ENCODE data around the gene CCDC182.

The CCDC182 gene

DNA sequence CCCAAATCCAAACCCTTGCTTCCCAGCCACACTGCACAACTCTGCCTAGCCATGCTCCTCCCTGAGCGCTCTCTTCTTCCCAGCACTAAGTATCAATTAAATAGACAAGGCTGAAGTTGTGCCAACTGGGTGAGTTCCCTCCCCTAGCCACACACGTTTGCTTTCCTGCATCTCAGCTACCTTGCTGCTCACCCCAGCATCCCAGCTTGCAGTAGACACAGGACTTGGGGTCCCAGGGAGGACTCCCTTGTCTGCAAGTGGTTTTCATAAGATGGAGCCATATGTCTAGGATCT, 4.9 kb downstream of the CCDC182 start:
- H3K4me3 ChIP-seq (ENCODE audit: low read depth in 1 of 2, low read length in 2 of 2) = no peak overlapping the region
- H3K9ac ChIP-seq (ENCODE audit: low read length) = no peak overlapping the region
- no peaks in the 10 kb centered on the region for H3K27me3 ChIP-seq (ENCODE audit: control insufficient read depth in 1 of 2, insufficient read depth in 2 of 2, low read length in 2 of 2)
- no peaks in the 10 kb centered on the region for H3K9me3 ChIP-seq (ENCODE audit: low read length)
- no peaks in the 10 kb centered on the region for H3K36me3 ChIP-seq (ENCODE audit: insufficient read depth, low read length)
- H3K4me1 ChIP-seq (ENCODE audit: insufficient read depth, low read length) = no peaks in the 10 kb centered on the region
- H3K27ac ChIP-seq (ENCODE audit: low read depth, low read length) = no peak overlapping the region

DNA sequence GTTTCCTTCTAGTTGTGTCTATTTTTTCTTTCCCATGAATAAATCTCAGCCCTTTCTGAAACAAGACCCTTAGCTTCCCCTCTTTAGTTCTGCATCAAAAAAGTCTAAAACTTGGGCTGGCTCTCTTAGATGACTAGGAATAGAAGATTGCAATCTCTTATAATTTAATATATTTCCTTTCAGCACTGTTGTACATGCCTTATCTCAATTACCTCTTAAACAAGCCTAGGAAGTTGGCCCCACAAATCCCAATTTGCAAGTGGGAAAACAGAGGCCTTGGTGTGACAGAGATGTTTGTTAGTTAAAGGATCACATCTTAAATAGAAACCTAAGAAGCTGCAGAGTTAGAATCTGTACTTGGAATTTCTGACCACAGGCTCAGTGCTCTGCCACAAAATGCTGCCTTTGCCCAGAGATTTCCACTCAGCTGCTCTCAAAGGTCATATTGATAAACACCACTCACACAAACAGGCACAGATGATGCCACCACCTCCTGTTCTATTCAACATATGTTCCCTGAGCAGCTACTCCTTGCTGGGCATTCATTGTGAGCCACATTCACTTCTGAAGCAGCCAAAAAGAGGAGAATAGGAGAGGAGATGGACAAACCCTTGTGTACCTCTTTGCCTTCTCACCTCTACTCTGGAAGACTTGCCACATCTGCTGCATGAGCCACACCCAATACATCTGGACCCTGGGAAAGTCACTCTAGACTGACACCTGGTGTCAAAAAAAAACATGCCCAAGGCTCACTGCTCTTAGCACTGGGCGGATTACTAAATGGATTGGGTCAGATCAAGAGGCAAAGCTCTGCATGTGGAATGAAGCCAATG, 5.5 kb downstream of the CCDC182 start:
- Histone ChIP-seq H3K4me3 (ENCODE audit: low read depth in 1 of 2, low read length in 2 of 2) (no peak overlapping the region), H3K27me3 (ENCODE audit: control insufficient read depth in 1 of 2, insufficient read depth in 2 of 2, low read length in 2 of 2) (no peaks in the 10 kb centered on the region), H3K9ac (ENCODE audit: low read length) (no peak overlapping the region), H3K9me3 (ENCODE audit: low read length) (no peaks in the 10 kb centered on the region), H3K36me3 (ENCODE audit: insufficient read depth, low read length) (no peaks in the 10 kb centered on the region), H3K27ac (ENCODE audit: low read depth, low read length) (no peak overlapping the region), H3K4me1 (ENCODE audit: insufficient read depth, low read length) (no peaks in the 10 kb centered on the region)

DNA sequence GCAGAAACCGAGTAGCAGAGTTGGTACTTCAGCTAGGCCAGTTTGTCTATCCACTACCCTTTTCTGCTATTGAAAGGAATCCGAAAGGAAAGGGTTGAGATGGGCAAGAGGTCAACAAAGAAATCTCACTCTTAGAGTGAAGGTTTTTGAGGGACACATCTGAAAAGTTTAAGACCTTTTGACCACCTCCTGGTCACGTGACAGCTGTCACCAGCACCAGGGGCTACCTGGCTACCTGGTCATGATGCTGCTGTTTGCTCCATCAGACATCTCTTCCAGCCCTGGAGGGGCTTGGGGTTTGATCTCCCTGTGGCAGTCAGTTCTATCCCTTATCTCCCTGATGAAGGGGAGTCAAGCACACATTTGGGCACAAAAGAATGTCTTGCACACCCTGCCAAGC, 7.6 kb downstream of the CCDC182 start:
- Histone ChIP-seq H3K4me3 (ENCODE audit: low read depth in 1 of 2, low read length in 2 of 2) (no peak overlapping the region), H3K4me1 (ENCODE audit: insufficient read depth, low read length) (no peaks in the 10 kb centered on the region), H3K27ac (ENCODE audit: low read depth, low read length) (no peak overlapping the region), H3K27me3 (ENCODE audit: control insufficient read depth in 1 of 2, insufficient read depth in 2 of 2, low read length in 2 of 2) (no peaks in the 10 kb centered on the region), H3K9me3 (ENCODE audit: low read length) (no peaks in the 10 kb centered on the region), H3K9ac (ENCODE audit: low read length) (no peak overlapping the region), H3K36me3 (ENCODE audit: insufficient read depth, low read length) (no peaks in the 10 kb centered on the region)

DNA sequence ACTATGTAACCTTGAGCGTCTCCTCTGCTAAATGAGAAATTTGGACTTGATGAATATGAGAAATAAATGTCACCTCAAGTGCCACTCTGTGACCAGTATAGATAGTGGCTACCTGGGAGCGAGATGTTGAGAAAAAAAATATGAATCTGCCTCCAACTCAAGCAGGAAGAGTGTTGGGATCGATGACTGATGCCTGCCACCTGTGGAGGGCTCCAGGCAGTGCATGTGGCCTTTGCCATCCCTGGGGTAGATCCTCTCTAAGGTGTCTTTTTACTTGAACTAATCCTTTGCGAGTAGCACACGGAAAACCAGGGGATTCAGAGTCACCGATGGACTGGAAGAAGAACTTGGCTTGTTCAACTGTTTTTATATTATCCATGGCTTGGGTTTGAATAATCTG, 9.4 kb downstream of the CCDC182 start:
- Histone ChIP-seq H3K36me3 (ENCODE audit: insufficient read depth, low read length) (no peaks in the 10 kb centered on the region), H3K4me3 (ENCODE audit: low read depth in 1 of 2, low read length in 2 of 2) (no peak overlapping the region)

DNA sequence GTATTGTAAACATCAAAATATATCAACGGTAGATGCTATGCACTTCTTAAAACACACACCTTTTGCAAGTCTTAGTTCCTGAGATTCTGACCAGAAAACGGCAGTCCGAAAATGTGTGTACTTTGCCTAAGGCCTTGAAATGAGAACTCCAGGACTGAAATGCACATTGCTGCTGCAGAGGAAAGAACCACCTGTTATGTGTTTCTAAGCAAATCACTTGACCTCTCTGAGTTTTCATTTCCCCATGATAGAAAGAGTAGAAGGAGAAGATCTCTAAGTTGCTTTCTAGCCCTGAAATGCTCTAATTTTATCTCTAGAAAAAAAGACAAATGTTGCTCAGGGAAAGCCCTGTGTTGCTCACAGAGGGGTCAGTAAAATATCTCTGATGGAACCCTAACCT, 9.9 kb downstream of the CCDC182 start:
- Histone ChIP-seq H3K36me3 (ENCODE audit: insufficient read depth, low read length) (no peaks in the 10 kb centered on the region), H3K4me3 (ENCODE audit: low read depth in 1 of 2, low read length in 2 of 2) (no peak overlapping the region), H3K27ac (ENCODE audit: low read depth, low read length) (no peak overlapping the region), H3K4me1 (ENCODE audit: insufficient read depth, low read length) (no peaks in the 10 kb centered on the region), H3K9me3 (ENCODE audit: low read length) (no peaks in the 10 kb centered on the region), H3K9ac (ENCODE audit: low read length) (no peak overlapping the region), H3K27me3 (ENCODE audit: control insufficient read depth in 1 of 2, insufficient read depth in 2 of 2, low read length in 2 of 2) (no peaks in the 10 kb centered on the region)

More for the DNA sequence above, 9.4 kb downstream of the CCDC182 start:
- no peaks in the 10 kb centered on the region for H3K27me3 ChIP-seq (ENCODE audit: control insufficient read depth in 1 of 2, insufficient read depth in 2 of 2, low read length in 2 of 2)
- H3K9me3 ChIP-seq (ENCODE audit: low read length) = no peaks in the 10 kb centered on the region
- H3K9ac ChIP-seq (ENCODE audit: low read length) = no peak overlapping the region
- H3K4me1 ChIP-seq (ENCODE audit: insufficient read depth, low read length) = no peaks in the 10 kb centered on the region
- H3K27ac ChIP-seq (ENCODE audit: low read depth, low read length) = no peak overlapping the region

DNA sequence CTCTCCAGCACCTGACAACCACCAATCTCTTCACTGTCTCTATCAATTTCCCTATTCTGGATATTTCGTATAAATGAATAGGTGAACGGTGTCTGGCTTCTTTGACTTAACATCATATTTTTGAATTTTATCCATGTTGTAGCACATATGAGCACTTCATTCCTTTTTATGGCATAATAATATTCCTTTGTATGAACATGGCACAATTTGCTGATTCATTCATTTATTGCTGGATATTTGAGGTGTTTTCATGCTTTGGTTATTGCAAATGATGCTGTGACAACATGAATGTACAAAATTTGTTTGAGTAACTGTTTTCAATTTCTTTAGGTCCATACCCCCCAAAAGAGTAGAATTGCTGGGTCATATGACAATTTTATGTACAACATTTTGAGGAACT, 12.0 kb downstream of the CCDC182 start:
- no peaks in the 10 kb centered on the region for H3K4me1 ChIP-seq (ENCODE audit: insufficient read depth, low read length)
- no peaks in the 10 kb centered on the region for H3K27me3 ChIP-seq (ENCODE audit: control insufficient read depth in 1 of 2, insufficient read depth in 2 of 2, low read length in 2 of 2)
- no peaks in the 10 kb centered on the region for H3K36me3 ChIP-seq (ENCODE audit: insufficient read depth, low read length)
- no peak overlapping the region for H3K9ac ChIP-seq (ENCODE audit: low read length)
- H3K4me3 ChIP-seq (ENCODE audit: low read depth in 1 of 2, low read length in 2 of 2) = no peak overlapping the region
- H3K27ac ChIP-seq (ENCODE audit: low read depth, low read length) = no peak overlapping the region
- H3K9me3 ChIP-seq (ENCODE audit: low read length) = no peaks in the 10 kb centered on the region

DNA sequence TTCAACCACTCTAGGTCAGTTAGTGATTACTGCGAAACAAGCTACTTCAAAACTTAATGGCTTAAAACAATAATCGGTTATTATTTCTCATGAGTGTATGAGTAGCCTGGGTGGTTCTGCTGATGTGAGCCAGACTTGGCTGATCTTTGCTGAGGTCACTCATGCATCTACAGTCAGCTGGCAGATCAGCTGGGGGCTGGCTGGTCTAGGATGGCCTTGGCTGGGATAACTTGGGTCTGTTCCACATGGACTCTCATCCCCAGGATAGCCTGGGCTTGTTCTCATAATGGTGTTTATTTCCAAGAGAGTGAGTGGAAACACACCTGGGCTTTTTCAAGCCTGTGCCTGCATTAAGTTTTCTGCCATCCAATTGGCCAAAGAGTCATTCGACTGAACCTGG, 13.0 kb downstream of the CCDC182 start:
- no peak overlapping the region for H3K9ac ChIP-seq (ENCODE audit: low read length)
- H3K4me1 ChIP-seq (ENCODE audit: insufficient read depth, low read length) = no peaks in the 10 kb centered on the region
- H3K36me3 ChIP-seq (ENCODE audit: insufficient read depth, low read length) = no peaks in the 10 kb centered on the region
- no peak overlapping the region for H3K27ac ChIP-seq (ENCODE audit: low read depth, low read length)
- no peak overlapping the region for H3K4me3 ChIP-seq (ENCODE audit: low read depth in 1 of 2, low read length in 2 of 2)
- H3K9me3 ChIP-seq (ENCODE audit: low read length) = no peaks in the 10 kb centered on the region
- no peaks in the 10 kb centered on the region for H3K27me3 ChIP-seq (ENCODE audit: control insufficient read depth in 1 of 2, insufficient read depth in 2 of 2, low read length in 2 of 2)

DNA sequence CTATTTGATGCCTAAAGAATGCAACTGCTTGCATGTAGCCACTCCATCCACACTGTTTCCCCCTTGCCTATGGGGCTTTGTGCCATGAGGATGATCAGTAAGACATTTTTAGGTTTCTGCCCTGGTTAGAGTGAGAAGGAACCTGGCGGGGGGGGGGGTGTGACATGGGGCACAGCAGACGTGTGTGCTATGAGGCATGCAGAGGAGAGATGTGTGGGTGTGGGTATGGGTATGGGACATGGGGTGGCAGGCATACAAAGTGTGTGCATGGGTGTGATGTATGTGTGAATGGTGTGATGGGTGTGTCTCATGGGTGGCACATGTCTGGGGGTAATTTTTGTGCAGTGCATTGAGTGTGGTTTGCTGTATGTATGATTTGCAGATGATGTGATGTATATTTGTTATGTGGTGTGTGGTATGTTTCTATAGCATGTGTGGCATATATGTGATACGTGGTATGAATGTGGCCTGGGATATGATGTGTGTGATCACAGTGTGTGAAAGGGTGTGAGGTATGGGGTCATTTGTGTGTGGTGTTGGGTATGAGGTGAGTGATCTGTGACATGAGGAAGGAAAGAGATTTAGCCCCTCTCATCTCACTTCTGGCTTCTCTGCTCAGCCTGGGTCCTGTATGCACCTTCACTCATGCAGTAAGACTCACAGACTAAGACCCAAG, 14.9 kb downstream of the CCDC182 start:
- Histone ChIP-seq H3K9ac (ENCODE audit: low read length) (no peak overlapping the region), H3K27ac (ENCODE audit: low read depth, low read length) (no peak overlapping the region), H3K27me3 (ENCODE audit: control insufficient read depth in 1 of 2, insufficient read depth in 2 of 2, low read length in 2 of 2) (no peaks in the 10 kb centered on the region), H3K36me3 (ENCODE audit: insufficient read depth, low read length) (no peaks in the 10 kb centered on the region), H3K4me1 (ENCODE audit: insufficient read depth, low read length) (no peaks in the 10 kb centered on the region), H3K9me3 (ENCODE audit: low read length) (no peaks in the 10 kb centered on the region), H3K4me3 (ENCODE audit: low read depth in 1 of 2, low read length in 2 of 2) (no peak overlapping the region)

DNA sequence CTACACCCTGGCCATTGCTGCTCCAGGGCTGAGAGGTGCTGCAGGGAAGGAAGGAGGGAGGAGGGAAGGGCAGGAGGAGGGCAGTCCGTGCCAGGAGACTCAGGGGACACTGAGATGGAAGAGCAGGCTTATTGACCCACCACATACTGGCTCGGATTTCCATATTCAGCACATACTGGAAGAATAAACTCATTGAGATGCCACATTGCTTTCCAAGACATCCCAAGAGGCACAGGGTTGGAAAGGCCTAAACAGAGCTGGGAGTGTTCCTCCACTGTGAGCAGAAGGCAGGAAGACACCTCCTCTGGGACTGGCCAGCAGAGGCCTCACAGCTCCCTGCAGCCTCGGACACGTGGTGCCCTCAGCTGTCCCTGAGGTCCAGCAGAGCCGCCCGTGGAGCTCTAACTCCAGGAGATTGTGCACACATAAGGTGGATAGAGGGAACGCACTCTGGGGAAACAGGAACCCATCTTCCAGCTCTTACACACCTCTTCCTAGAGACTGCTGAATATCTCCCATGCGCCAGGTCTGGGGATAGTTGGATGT, 17.4 kb downstream of the CCDC182 start:
- Histone ChIP-seq H3K4me3 (ENCODE audit: low read depth in 1 of 2, low read length in 2 of 2) (no peak overlapping the region), H3K9ac (ENCODE audit: low read length) (no peak overlapping the region), H3K36me3 (ENCODE audit: insufficient read depth, low read length) (no peaks in the 10 kb centered on the region), H3K4me1 (ENCODE audit: insufficient read depth, low read length) (no peaks in the 10 kb centered on the region), H3K27ac (ENCODE audit: low read depth, low read length) (no peak overlapping the region), H3K9me3 (ENCODE audit: low read length) (no peaks in the 10 kb centered on the region), H3K27me3 (ENCODE audit: control insufficient read depth in 1 of 2, insufficient read depth in 2 of 2, low read length in 2 of 2) (no peaks in the 10 kb centered on the region)

DNA sequence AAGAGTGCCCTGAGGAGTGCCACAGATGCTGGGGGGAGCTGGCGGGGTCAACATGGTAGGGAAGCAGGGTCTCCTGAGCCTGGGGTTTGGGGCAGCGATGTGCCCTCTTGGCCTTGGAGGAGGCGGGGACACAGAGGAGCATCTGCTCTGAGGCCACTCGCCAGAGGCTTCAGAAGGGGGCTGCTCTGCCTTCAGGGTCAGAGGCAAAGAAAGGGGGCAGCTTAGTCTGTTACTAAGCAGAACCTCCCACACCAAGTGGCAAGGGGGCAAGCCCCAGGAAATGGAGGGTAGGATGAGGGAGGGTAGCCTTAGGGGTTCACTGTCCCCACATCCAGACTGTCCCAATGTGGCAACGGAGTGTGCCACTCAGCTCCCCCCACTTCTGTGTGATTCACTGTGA, 18.3 kb downstream of the CCDC182 start:
- Histone ChIP-seq H3K9ac (ENCODE audit: low read length) (no peak overlapping the region), H3K9me3 (ENCODE audit: low read length) (no peaks in the 10 kb centered on the region), H3K27me3 (ENCODE audit: control insufficient read depth in 1 of 2, insufficient read depth in 2 of 2, low read length in 2 of 2) (no peaks in the 10 kb centered on the region), H3K36me3 (ENCODE audit: insufficient read depth, low read length) (no peaks in the 10 kb centered on the region), H3K4me1 (ENCODE audit: insufficient read depth, low read length) (no peaks in the 10 kb centered on the region), H3K4me3 (ENCODE audit: low read depth in 1 of 2, low read length in 2 of 2) (no peak overlapping the region), H3K27ac (ENCODE audit: low read depth, low read length) (no peak overlapping the region)

DNA sequence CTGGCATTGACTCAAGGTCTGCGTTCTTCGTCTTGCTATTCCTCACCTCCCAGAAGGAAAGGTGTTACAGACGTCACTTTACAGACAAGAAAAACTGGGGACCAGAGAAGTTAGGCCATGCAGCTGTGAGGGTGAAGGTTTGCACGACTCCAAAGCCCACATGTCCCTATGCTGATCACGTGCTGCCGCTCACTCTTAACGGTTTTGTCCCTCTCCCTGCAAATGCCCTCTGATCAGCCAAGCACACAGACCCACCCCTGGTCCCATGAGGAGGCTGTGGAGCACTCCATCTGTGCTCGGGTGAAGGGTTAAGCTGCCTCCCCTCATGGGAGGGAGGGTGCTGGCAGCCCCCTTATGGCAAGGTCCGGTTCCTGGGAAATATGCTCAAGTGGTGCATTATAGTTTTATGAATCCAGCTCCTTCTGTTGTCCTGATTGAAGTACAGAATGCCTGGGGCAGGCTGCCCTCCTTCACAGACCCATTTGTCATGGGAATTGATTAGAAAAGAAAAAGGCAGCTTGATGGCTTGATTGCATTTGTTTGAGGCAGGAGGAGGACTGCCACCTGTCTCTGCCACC, 18.8 kb downstream of the CCDC182 start:
- Histone ChIP-seq H3K4me1 (ENCODE audit: insufficient read depth, low read length) (no peaks in the 10 kb centered on the region), H3K27me3 (ENCODE audit: control insufficient read depth in 1 of 2, insufficient read depth in 2 of 2, low read length in 2 of 2) (no peaks in the 10 kb centered on the region), H3K27ac (ENCODE audit: low read depth, low read length) (no peak overlapping the region), H3K9me3 (ENCODE audit: low read length) (no peaks in the 10 kb centered on the region), H3K9ac (ENCODE audit: low read length) (no peak overlapping the region), H3K36me3 (ENCODE audit: insufficient read depth, low read length) (no peaks in the 10 kb centered on the region), H3K4me3 (ENCODE audit: low read depth in 1 of 2, low read length in 2 of 2) (no peak overlapping the region)
